Keratinocyte (primary cell): ENCODE measurements around the gene ELP4. TPM values are rescaled to one million over a fixed set of nuclear protein-coding genes. Genes with fewer than 3 reads are reported as not detected.

ENCODE experiments used
- DNase-seq: peaks from one replicate; pipeline ENCODE4 v3.0.0-alpha.2; 2011; ENCODE audit warnings: low read depth, missing footprints, low spot score
- FAIRE-seq: peaks from 2 replicates; lab custom pipeline; 2011; peaks lifted over from hg19 to GRCh38; lab: Jason Lieb, UNC
- H2AFZ ChIP-seq: 2 replicates; pipeline ENCODE4 v1.6.0; 2012; ENCODE audit warnings: low read length, control low read depth, inconsistent platforms; ENCODE audit not compliant: control insufficient read depth
- H3K27ac ChIP-seq: 2 replicates; pipeline ENCODE4 v1.5.1; 2011; ENCODE audit warnings: low read length; ENCODE audit not compliant: control insufficient read depth, insufficient read depth
- H3K27me3 ChIP-seq: 3 replicates; pipeline ENCODE4 v1.6.0; 2011; ENCODE audit warnings: low read length; ENCODE audit not compliant: control insufficient read depth, insufficient read depth; ENCODE audit errors: extremely low read depth
- H3K36me3 ChIP-seq, 2 experiments: 2 replicates in 1 of 2; 3 replicates in 1 of 2; pipeline ENCODE4 v1.5.1; 2011; ENCODE audit warnings: low read length in 2 of 2, mild to moderate bottlenecking in 1 of 2; ENCODE audit not compliant: control insufficient read depth in 2 of 2, insufficient read depth in 2 of 2; ENCODE audit errors: extremely low read depth in 1 of 2
- H3K4me1 ChIP-seq: 3 replicates; pipeline ENCODE4 v1.5.1; 2011; ENCODE audit warnings: low read length; ENCODE audit not compliant: control insufficient read depth, insufficient read depth; ENCODE audit errors: extremely low read depth
- H3K4me2 ChIP-seq: 3 replicates; pipeline ENCODE4 v1.6.0; 2011; ENCODE audit warnings: low read depth, low read length; ENCODE audit not compliant: control insufficient read depth, insufficient read depth; ENCODE audit errors: extremely low read depth
- H3K4me3 ChIP-seq, 3 experiments: fragments of 200-600 bp in 1 of 3; sonication (generic) in 1 of 3; 2 replicates in 2 of 3; 3 replicates in 1 of 3; pipeline ENCODE4 v1.5.1; 2011 to 2016; ENCODE audit warnings: low read length in 3 of 3, mild to moderate bottlenecking in 3 of 3, control low read depth in 2 of 3, inconsistent platforms in 1 of 3, low read depth in 1 of 3, mixed read lengths in 1 of 3, mixed run types in 1 of 3, moderate library complexity in 1 of 3; ENCODE audit not compliant: control insufficient read depth in 2 of 3, insufficient read depth in 2 of 3; ENCODE audit errors: extremely low read depth in 1 of 3
- H3K79me2 ChIP-seq: 2 replicates; pipeline ENCODE4 v1.6.0; 2012; ENCODE audit warnings: low read length; ENCODE audit not compliant: control insufficient read depth, insufficient read depth
- H3K9ac ChIP-seq: 3 replicates; pipeline ENCODE4 v1.6.0; 2011; ENCODE audit warnings: low read length; ENCODE audit not compliant: control insufficient read depth, insufficient read depth; ENCODE audit errors: extremely low read depth
- H3K9me1 ChIP-seq: 3 replicates; pipeline ENCODE4 v1.6.0; 2011; ENCODE audit warnings: low read length; ENCODE audit not compliant: control insufficient read depth, insufficient read depth; ENCODE audit errors: extremely low read depth
- H3K9me3 ChIP-seq: 2 replicates; pipeline ENCODE4 v1.5.1; 2012; ENCODE audit warnings: low read depth, low read length; ENCODE audit not compliant: control insufficient read depth
- H4K20me1 ChIP-seq: 3 replicates; pipeline ENCODE4 v1.6.0; 2011; ENCODE audit warnings: low read length; ENCODE audit not compliant: control insufficient read depth, insufficient read depth; ENCODE audit errors: extremely low read depth
- EZH2 ChIP-seq: IDR thresholded peaks from one replicate; pipeline ENCODE4 v1.6.1; 2012; ENCODE audit warnings: inconsistent platforms, mild to moderate bottlenecking, low read length, moderate library complexity
- dilution Hi-C: fragments of 300-500 bp; cut with MboI; formaldehyde crosslinking; loops from one replicate; pipeline ENCODE4 v1.7.0; 2020; ENCODE audit warnings: low sequenced_read_pairs; ENCODE audit not compliant: extremely low pct_ligation_motif_present
- polyA plus RNA-seq, 5 experiments: library from polyadenylated mRNA; depleted of rRNA in 3 of 5; stranded (reverse) in 3 of 5; stranded (forward) in 1 of 5; unstranded in 1 of 5; fragments of >200 nt; gene quantifications; 1 replicate in 1 of 5; 2 replicates in 3 of 5; 3 replicates in 1 of 5; pipeline versions ENCODE4 v1.2.1 to v1.2.3, GENCODE V29; 2011 to 2012; ENCODE audit warnings: missing spikeins in 2 of 5, low read depth in 1 of 5, low replicate concordance in 1 of 5
- TF ChIP-seq, protein P1 (sequence below), 3 experiments: IDR thresholded peaks in 1 of 3; conservative IDR thresholded peaks in 1 of 3; optimal IDR thresholded peaks in 1 of 3; 2 replicates in 2 of 3; 3 replicates in 1 of 3; pipeline versions ENCODE3 to v1.5.1; 2011; ENCODE audit warnings: low read length in 3 of 3, mild to moderate bottlenecking in 3 of 3, moderate library complexity in 2 of 3, control low read depth in 1 of 3, inconsistent platforms in 1 of 3; ENCODE audit not compliant: insufficient read depth in 2 of 3; ENCODE audit errors: extremely low read depth in 1 of 3

Gene ELP4
- polyA plus RNA-seq, 1 donor (not counting 4 experiments of a cell fraction or from before 2014, with no cell fraction given) = 29.6 TPM

- peaks cover 77% of the 10 kb centered on the region for H3K27me3 ChIP-seq
- no peak overlapping the region for H3K27ac ChIP-seq
- H3K79me2 ChIP-seq = no peaks in the 10 kb centered on the region
- TF ChIP-seq, protein P1, sequence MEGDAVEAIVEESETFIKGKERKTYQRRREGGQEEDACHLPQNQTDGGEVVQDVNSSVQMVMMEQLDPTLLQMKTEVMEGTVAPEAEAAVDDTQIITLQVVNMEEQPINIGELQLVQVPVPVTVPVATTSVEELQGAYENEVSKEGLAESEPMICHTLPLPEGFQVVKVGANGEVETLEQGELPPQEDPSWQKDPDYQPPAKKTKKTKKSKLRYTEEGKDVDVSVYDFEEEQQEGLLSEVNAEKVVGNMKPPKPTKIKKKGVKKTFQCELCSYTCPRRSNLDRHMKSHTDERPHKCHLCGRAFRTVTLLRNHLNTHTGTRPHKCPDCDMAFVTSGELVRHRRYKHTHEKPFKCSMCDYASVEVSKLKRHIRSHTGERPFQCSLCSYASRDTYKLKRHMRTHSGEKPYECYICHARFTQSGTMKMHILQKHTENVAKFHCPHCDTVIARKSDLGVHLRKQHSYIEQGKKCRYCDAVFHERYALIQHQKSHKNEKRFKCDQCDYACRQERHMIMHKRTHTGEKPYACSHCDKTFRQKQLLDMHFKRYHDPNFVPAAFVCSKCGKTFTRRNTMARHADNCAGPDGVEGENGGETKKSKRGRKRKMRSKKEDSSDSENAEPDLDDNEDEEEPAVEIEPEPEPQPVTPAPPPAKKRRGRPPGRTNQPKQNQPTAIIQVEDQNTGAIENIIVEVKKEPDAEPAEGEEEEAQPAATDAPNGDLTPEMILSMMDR (optimal IDR thresholded peaks at IDR 0.05 in 1 of 3, IDR thresholded peaks at IDR 0.05 in 1 of 3, conservative IDR thresholded peaks at IDR 0.05 in 1 of 3; ENCODE audit: extremely low read depth in 1 of 3, insufficient read depth in 2 of 3, low read length in 3 of 3) = no peak
- peak; percentile 84 for TF ChIP-seq EZH2
- dilution Hi-C loops = no loop called here
- no peaks in the 10 kb centered on the region for H3K9me3 ChIP-seq
- FAIRE-seq (no peak), DNase-seq (no peak)
- H3K9ac ChIP-seq = no peak overlapping the region
- H3K4me3 ChIP-seq = no peak overlapping the region
- H3K4me2 ChIP-seq = no peak overlapping the region
- no peaks in the 10 kb centered on the region for H3K9me1 ChIP-seq
- peaks cover 4% of the 10 kb centered on the region for H4K20me1 ChIP-seq
- H3K36me3 ChIP-seq = no peaks in the 10 kb centered on the region
- no peak overlapping the region for H2AFZ ChIP-seq
- H3K4me1 ChIP-seq = no peaks in the 10 kb centered on the region
These were observed 317.2 kb downstream of the ELP4 start for GRCh38 chr11:31826536-31827438.

DNA sequence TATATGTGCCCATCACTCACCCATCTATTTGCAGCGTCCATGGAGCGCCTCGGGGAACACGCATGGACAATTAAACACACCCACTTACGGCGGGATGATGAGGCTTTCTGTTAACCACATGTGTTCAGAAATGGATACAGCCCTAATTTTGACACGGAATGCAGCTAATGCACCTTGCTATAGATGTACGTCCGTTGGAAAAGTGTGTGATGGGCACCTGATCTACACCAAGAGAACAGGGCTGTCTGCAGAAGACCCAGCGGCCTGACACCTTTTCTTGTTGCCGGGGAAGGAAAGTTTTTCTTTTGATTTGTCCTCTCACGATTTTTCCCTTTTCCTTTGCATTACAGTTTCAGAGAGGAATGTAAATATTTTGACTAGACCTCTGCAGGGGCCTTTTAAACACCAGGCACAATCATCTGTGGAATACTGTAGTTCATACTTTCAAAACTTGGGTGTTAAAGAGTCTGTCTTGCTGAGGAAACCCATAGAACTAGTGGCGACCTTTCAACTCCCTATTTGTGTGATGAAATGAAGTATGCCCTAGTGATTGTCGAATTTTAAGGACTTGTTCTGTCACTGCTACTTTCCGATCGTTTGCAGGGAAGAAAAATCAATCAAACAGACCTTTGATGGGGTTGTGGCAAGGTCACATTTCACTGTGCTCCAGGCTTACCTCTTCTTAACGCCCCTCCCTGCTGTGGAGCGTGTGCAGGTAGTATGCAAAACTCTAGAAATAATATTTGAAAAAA, 318.1 kb downstream of the ELP4 start:
- Histone ChIP-seq H3K4me3 (no peak overlapping the region), H3K27me3 (peaks cover 76% of the 10 kb centered on the region), H3K4me1 (no peaks in the 10 kb centered on the region), H3K9ac (no peak overlapping the region), H3K9me3 (no peaks in the 10 kb centered on the region), H3K9me1 (no peaks in the 10 kb centered on the region), H4K20me1 (no peaks in the 10 kb centered on the region), H2AFZ (no peak overlapping the region), H3K79me2 (no peaks in the 10 kb centered on the region), H3K36me3 (no peaks in the 10 kb centered on the region), H3K27ac (no peak overlapping the region), H3K4me2 (no peak overlapping the region)
- FAIRE-seq (no peak), DNase-seq (no peak)
- dilution Hi-C loops = no loop called here
- TF ChIP-seq, protein P1 (optimal IDR thresholded peaks at IDR 0.05 in 1 of 3, IDR thresholded peaks at IDR 0.05 in 1 of 3, conservative IDR thresholded peaks at IDR 0.05 in 1 of 3; ENCODE audit: extremely low read depth in 1 of 3, insufficient read depth in 2 of 3, low read length in 3 of 3) = no peak
- TF ChIP-seq EZH2 = peak; percentile 16
